Heart left ventricle (tissue), 16 donors: ENCODE results near the gene DOCK4. TPM values are rescaled to one million over a fixed set of nuclear protein-coding genes. Genes with fewer than 3 reads are reported as not detected.
"Not testable (repeated sequence)": the region's sequence is repeated elsewhere in the genome, so short reads cannot be mapped to it uniquely, and the experiment has no call there.

ENCODE experiments used
- ATAC-seq, 4 donors: fragments of 200-7000 bp; cut with Tn5 transposase; one replicate each; pipeline ENCODE4 v1.9.1; 2020 to 2022; ENCODE audit warnings: moderate library complexity in 4 of 4, mild to moderate bottlenecking in 3 of 4, moderate number of reproducible peaks in 1 of 4
- DNase-seq, 5 donors: peaks; one replicate each; pipeline ENCODE4 v3.0.0-alpha.2; 2020
- H3K27ac ChIP-seq, 12 donors: fragments of 200-600 bp; sonication (generic) in 4 of 12; one replicate each; pipeline versions ENCODE4 v1.5.0 to v1.8.0; 2016 to 2022; ENCODE audit warnings: mild to moderate bottlenecking in 2 of 12
- H3K27me3 ChIP-seq, 9 donors: fragments of 200-600 bp; sonication (generic) in 2 of 9; one replicate each; pipeline versions ENCODE4 v1.5.1 to v1.8.0; 2016 to 2022; ENCODE audit warnings: mild to moderate bottlenecking in 3 of 9
- H3K36me3 ChIP-seq, 9 donors: fragments of 200-600 bp; sonication (generic) in 2 of 9; one replicate each; pipeline versions ENCODE4 v1.5.0 to v1.8.0; 2018 to 2022; ENCODE audit warnings: mild to moderate bottlenecking in 2 of 9
- H3K4me1 ChIP-seq, 12 donors: fragments of 200-600 bp; sonication (generic) in 4 of 12; one replicate each; pipeline versions ENCODE4 v1.5.0 to v1.8.0; 2016 to 2022; ENCODE audit warnings: mild to moderate bottlenecking in 3 of 12
- H3K4me3 ChIP-seq, 12 donors: fragments of 200-600 bp; sonication (generic) in 4 of 12; one replicate each; pipeline versions ENCODE4 v1.5.0 to v1.8.0; 2017 to 2022; ENCODE audit warnings: mild to moderate bottlenecking in 9 of 12, moderate library complexity in 4 of 12
- H3K9me3 ChIP-seq, 12 donors: fragments of 200-600 bp; sonication (generic) in 4 of 12; one replicate each; pipeline versions ENCODE4 v1.5.0 to v1.8.0; 2016 to 2022; ENCODE audit warnings: mild to moderate bottlenecking in 1 of 12
- POLR2A ChIP-seq, 2 donors: fragments of 450-650 bp; IDR thresholded peaks; one replicate each; pipeline ENCODE4 v1.6.1; 2017; ENCODE audit warnings: antibody characterized with exemption in 2 of 2, mild to moderate bottlenecking in 2 of 2, moderate library complexity in 2 of 2
- WGBS, 4 donors: extraction: QIAGEN DNeasy Blood & Tissue Kit in 2 of 4; methylation state at CpG; one replicate each; pipeline versions ENCODE4 v1.1.5 to v1.1.7; 2013 to 2018; 5-methylcytosine and 5-hydroxymethylcytosine counted together
- intact Hi-C, 10 donors: fragments of 100-400 bp; cut with DNase I; formaldehyde crosslinking; loops; one replicate each; pipeline versions ENCODE4 v1.11.1 to v1.14.2; 2022
- polyA plus RNA-seq, 2 donors: library from polyadenylated mRNA; stranded (reverse); fragments of 200-250 nt; gene quantifications; one replicate each; pipeline ENCODE4 v1.2.3, GENCODE V29; 2013
- total RNA-seq, 9 donors: library from RNA; depleted of rRNA in 2 of 9; stranded (reverse); fragments of >200 nt in 2 of 9; fragmentation: NEBNext Ultra II Directional in 3 of 9; extraction: Animal tissue kit (Norgen Biotek cat#: 25700) in 3 of 9; gene quantifications; one replicate each; pipeline versions ENCODE4 v1.1.0 to v1.2.4, GENCODE V29; 2016 to 2023
- TF ChIP-seq, protein P1 (sequence below), 12 donors: fragments of 200-600 bp; sonication (generic) in 4 of 12; IDR thresholded peaks; one replicate each; pipeline versions ENCODE4 v1.5.0 to v1.8.0; 2018 to 2022; ENCODE audit warnings: antibody characterized with exemption in 12 of 12, mild to moderate bottlenecking in 5 of 12
- donor health status: ischemic (EF 13 %, LVEDD 7.1; RV severe dilation, severe dysfunction).
- donor health status: healthy with polysubstance abuse.
- donor health status: DM: no; HTN: yes; CAD: no.
- donor health status: DM: no; HTN: no; CAD: no.
- donor health status: ischemic (EF 25% LVEDD 6.9; RV normal size, moderate dysfunction).
- donor health status: ischemic (EF 25% LVEDD 5.7; RV mildly dilated, moderate dysfunction).
- donor health status: healthy.
- donor health status: DM: yes; HTN: yes; CAD: no.
- donor health status: ischemic (EF 35%, LVEDD 5.7; RV mildly dilated, moderate dysfunction).
- donor health status: nonischemic (EF 11% LVEDD 7.7; RV severe dilation, severe dysfunction).
- donor health status: DM: yes; HTN: yes; CAD: no.
- donor health status: PGD.
- donor health status: ischemic (EF 29% LVEDD 5.4; RV normal size, mild dysfunction).
- donor health status: nonischemic (EF 23%, LVEDD 6.1; RV moderate dilation, normal function).

The DOCK4 gene
- total and polyA plus RNA-seq, 11 donors = 5.1 to 40.8 (median 13.1) TPM

- WGBS, 4 donors = 87 to 95% (median 92%) methylated on average over 2 of the region's 2 CpGs
- no peak overlapping the region for H3K4me3 ChIP-seq
- no peak for DNase-seq
- TF ChIP-seq POLR2A (IDR thresholded peaks at IDR 0.05) = no peak
- TF ChIP-seq, protein P1, sequence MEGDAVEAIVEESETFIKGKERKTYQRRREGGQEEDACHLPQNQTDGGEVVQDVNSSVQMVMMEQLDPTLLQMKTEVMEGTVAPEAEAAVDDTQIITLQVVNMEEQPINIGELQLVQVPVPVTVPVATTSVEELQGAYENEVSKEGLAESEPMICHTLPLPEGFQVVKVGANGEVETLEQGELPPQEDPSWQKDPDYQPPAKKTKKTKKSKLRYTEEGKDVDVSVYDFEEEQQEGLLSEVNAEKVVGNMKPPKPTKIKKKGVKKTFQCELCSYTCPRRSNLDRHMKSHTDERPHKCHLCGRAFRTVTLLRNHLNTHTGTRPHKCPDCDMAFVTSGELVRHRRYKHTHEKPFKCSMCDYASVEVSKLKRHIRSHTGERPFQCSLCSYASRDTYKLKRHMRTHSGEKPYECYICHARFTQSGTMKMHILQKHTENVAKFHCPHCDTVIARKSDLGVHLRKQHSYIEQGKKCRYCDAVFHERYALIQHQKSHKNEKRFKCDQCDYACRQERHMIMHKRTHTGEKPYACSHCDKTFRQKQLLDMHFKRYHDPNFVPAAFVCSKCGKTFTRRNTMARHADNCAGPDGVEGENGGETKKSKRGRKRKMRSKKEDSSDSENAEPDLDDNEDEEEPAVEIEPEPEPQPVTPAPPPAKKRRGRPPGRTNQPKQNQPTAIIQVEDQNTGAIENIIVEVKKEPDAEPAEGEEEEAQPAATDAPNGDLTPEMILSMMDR (IDR thresholded peaks at IDR 0.05) = no peak
- no peaks in the 10 kb centered on the region for H3K9me3 ChIP-seq
- no peak for ATAC-seq
- H3K4me1 ChIP-seq = no peaks in the 10 kb centered on the region
- peaks cover 0 to 14% (median 9%) of the 10 kb centered on the region in 9 donors for H3K36me3 ChIP-seq
- intact Hi-C loops = no loop called here
- no peaks in the 10 kb centered on the region for H3K27me3 ChIP-seq
- H3K27ac ChIP-seq = no peak overlapping the region
These were observed 287.0 kb downstream of the DOCK4 start for GRCh38 chr7:111919164-111919563.

DNA sequence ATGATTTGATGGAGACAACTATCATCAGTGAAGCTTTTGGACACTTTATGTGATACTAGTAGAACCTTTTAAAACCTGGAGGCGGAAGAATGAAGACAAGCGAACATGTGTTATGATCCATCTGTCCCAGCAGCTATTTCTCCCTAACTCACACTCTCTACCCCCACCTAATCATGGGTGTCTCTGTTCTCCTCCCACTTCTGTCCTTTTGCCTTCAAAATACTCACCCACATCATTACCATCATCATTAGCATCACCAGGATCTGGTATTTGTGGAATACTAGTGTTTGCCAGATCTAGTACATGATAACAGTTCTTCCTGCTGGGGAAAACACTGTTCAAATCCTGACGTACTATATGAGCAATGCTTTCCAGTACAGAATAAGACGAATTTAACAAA is 287.7 kb downstream of the DOCK4 start:
- Histone ChIP-seq H3K36me3 (peaks cover 0 to 14% (median 9%) of the 10 kb centered on the region in 9 donors), H3K27ac (no peak overlapping the region), H3K9me3 (no peaks in the 10 kb centered on the region), H3K4me1 (no peaks in the 10 kb centered on the region), H3K27me3 (no peaks in the 10 kb centered on the region), H3K4me3 (no peak overlapping the region)
- TF ChIP-seq, protein P1 (IDR thresholded peaks at IDR 0.05) = no peak
- TF ChIP-seq POLR2A (IDR thresholded peaks at IDR 0.05) = no peak
- no peak for DNase-seq
- ATAC-seq = no peak
- intact Hi-C loops = no loop called here
- WGBS, 4 donors = 85 to 94% (median 91%) methylated on average over 4 of the region's 4 CpGs

- H3K9me3 ChIP-seq, H3K4me1 ChIP-seq, intact Hi-C loops, H3K27ac ChIP-seq, H3K4me3 ChIP-seq, DNase-seq, ATAC-seq, H3K27me3 ChIP-seq: not testable (repeated sequence)
- WGBS, 4 donors = 96 to 99% (median 96%) methylated on average over 11 of the region's 11 CpGs
- peaks cover 0 to 14% (median 9%) of the 10 kb centered on the region in 9 donors for H3K36me3 ChIP-seq
These were observed 288.8 kb downstream of the DOCK4 start for GRCh38 chr7:111917404-111917803.

- 83 to 88% (median 88%) methylated on average over 3 of the region's 3 CpGs for WGBS, 4 donors
- no peaks in the 10 kb centered on the region for H3K9me3 ChIP-seq
- no peaks in the 10 kb centered on the region for H3K27me3 ChIP-seq
- no peak overlapping the region for H3K4me3 ChIP-seq
- DNase-seq = no peak
- TF ChIP-seq, protein P1 (IDR thresholded peaks at IDR 0.05) = no peak
- TF ChIP-seq POLR2A (IDR thresholded peaks at IDR 0.05) = no peak
- peaks cover 0 to 15% (median 9%) of the 10 kb centered on the region in 9 donors for H3K36me3 ChIP-seq
- H3K27ac ChIP-seq = no peak overlapping the region
- intact Hi-C loops = no loop called here
- H3K4me1 ChIP-seq = peaks cover 0 to 14% (median 2%) of the 10 kb centered on the region in 12 donors
- no peak for ATAC-seq
These were observed 291.9 kb downstream of the DOCK4 start for GRCh38 chr7:111914291-111914690.
